ENCODE data around the gene CPED1.

GRCh38 chr7:121178869-121179497, 190.5 kb downstream of the CPED1 start:
- TF ChIP-seq, protein P1, sequence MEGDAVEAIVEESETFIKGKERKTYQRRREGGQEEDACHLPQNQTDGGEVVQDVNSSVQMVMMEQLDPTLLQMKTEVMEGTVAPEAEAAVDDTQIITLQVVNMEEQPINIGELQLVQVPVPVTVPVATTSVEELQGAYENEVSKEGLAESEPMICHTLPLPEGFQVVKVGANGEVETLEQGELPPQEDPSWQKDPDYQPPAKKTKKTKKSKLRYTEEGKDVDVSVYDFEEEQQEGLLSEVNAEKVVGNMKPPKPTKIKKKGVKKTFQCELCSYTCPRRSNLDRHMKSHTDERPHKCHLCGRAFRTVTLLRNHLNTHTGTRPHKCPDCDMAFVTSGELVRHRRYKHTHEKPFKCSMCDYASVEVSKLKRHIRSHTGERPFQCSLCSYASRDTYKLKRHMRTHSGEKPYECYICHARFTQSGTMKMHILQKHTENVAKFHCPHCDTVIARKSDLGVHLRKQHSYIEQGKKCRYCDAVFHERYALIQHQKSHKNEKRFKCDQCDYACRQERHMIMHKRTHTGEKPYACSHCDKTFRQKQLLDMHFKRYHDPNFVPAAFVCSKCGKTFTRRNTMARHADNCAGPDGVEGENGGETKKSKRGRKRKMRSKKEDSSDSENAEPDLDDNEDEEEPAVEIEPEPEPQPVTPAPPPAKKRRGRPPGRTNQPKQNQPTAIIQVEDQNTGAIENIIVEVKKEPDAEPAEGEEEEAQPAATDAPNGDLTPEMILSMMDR (IDR thresholded peaks at IDR 0.05), result no peak
- no peak for TF ChIP-seq POLR2A (IDR thresholded peaks at IDR 0.05)
